ENCODE results near the gene ZNF609.

DNA sequence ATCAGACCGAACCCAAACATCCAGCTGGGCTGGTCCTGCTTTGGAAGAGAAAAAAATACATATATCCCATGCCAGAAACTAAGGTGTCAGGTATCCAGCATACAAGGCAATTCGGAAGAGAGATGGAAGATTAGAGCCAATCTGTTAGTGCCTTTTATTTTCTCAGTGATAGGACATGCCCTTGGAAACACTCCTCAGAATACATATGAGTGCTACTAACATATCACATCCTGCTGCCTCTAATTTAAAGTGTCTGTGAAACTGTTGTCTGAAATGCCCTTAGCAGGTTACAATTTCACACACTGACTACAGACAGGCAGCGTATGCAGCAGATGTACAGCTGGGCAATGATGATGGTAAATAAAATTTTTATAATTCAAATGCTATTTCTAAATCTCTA lies 236.1 kb downstream of the ZNF609 start:
- TF ChIP-seq POLR2A (IDR thresholded peaks at IDR 0.05), result no peak
- TF ChIP-seq, protein P1, sequence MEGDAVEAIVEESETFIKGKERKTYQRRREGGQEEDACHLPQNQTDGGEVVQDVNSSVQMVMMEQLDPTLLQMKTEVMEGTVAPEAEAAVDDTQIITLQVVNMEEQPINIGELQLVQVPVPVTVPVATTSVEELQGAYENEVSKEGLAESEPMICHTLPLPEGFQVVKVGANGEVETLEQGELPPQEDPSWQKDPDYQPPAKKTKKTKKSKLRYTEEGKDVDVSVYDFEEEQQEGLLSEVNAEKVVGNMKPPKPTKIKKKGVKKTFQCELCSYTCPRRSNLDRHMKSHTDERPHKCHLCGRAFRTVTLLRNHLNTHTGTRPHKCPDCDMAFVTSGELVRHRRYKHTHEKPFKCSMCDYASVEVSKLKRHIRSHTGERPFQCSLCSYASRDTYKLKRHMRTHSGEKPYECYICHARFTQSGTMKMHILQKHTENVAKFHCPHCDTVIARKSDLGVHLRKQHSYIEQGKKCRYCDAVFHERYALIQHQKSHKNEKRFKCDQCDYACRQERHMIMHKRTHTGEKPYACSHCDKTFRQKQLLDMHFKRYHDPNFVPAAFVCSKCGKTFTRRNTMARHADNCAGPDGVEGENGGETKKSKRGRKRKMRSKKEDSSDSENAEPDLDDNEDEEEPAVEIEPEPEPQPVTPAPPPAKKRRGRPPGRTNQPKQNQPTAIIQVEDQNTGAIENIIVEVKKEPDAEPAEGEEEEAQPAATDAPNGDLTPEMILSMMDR (IDR thresholded peaks at IDR 0.05), result no peak

All from body of pancreas (tissue), 4 donors.